Body of pancreas (tissue), 4 donors: Measurements from ENCODE around the gene DRC3.

Source experiments
- POLR2A ChIP-seq, 3 donors: fragments of 450-650 bp; IDR thresholded peaks; one replicate each; pipeline ENCODE4 v1.6.1; 2016; ENCODE audit warnings: antibody characterized with exemption in 3 of 3, mild to moderate bottlenecking in 2 of 3
- TF ChIP-seq, protein P1 (sequence below), 7 experiments: fragments of 450-650 bp in 4 of 7; fragments of 200-600 bp in 3 of 7; sonication (generic) in 3 of 7; IDR thresholded peaks; one replicate each; pipeline ENCODE4 v1.5.1; 2016 to 2019; ENCODE audit warnings: antibody characterized with exemption in 7 of 7

DNA sequence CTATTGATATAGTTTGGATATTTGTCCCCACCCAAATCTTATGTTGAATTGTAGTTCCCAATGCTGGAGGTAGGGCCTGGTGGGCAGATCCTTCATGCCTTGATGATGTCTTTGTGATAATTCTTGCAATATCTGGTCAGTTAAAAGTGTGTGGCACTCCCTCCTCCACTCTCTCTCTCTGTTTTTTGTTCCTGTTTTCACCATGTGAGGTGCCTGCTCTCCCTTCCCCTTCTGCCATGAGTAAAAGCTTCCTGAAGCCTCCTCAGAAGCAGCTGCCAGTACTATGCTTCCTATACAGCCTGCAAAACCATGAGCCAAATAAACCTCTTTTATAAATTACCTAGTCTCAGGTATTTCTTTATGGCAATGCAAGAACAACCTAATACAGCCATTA is 47.8 kb upstream of the DRC3 start:
- TF ChIP-seq, protein P1, sequence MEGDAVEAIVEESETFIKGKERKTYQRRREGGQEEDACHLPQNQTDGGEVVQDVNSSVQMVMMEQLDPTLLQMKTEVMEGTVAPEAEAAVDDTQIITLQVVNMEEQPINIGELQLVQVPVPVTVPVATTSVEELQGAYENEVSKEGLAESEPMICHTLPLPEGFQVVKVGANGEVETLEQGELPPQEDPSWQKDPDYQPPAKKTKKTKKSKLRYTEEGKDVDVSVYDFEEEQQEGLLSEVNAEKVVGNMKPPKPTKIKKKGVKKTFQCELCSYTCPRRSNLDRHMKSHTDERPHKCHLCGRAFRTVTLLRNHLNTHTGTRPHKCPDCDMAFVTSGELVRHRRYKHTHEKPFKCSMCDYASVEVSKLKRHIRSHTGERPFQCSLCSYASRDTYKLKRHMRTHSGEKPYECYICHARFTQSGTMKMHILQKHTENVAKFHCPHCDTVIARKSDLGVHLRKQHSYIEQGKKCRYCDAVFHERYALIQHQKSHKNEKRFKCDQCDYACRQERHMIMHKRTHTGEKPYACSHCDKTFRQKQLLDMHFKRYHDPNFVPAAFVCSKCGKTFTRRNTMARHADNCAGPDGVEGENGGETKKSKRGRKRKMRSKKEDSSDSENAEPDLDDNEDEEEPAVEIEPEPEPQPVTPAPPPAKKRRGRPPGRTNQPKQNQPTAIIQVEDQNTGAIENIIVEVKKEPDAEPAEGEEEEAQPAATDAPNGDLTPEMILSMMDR (IDR thresholded peaks at IDR 0.05): no peak
- no peak for TF ChIP-seq POLR2A (IDR thresholded peaks at IDR 0.05)
